Astrocyte (in vitro differentiated cells and primary cell): ENCODE results near the gene FAM131C. TPM values are rescaled to one million over a fixed set of nuclear protein-coding genes. Genes with fewer than 3 reads are reported as not detected.

Experiments used
- DNase-seq: peaks from one replicate; pipeline ENCODE4 v3.0.0-alpha.2; 2010; ENCODE audit warnings: low read depth
- FAIRE-seq: peaks from 2 replicates; lab custom pipeline; 2011; peaks lifted over from hg19 to GRCh38; lab: Jason Lieb, UNC
- H2AFZ ChIP-seq: 2 replicates; pipeline ENCODE4 v1.6.0; 2012; ENCODE audit warnings: low read depth, low read length, inconsistent platforms
- H3K27ac ChIP-seq: 2 replicates; pipeline ENCODE4 v1.5.1; 2011; ENCODE audit warnings: low read depth, low read length, inconsistent platforms
- H3K27me3 ChIP-seq: 2 replicates; pipeline ENCODE4 v1.6.0; 2011; ENCODE audit warnings: low read length, inconsistent platforms; ENCODE audit not compliant: insufficient read depth
- H3K36me3 ChIP-seq: 2 replicates; pipeline ENCODE4 v1.5.1; 2011; ENCODE audit warnings: low read length, inconsistent platforms; ENCODE audit not compliant: insufficient read depth
- H3K4me1 ChIP-seq: 2 replicates; pipeline ENCODE4 v1.5.1; 2011; ENCODE audit warnings: low read length, inconsistent platforms; ENCODE audit not compliant: insufficient read depth
- H3K4me2 ChIP-seq: 2 replicates; pipeline ENCODE4 v1.6.0; 2012; ENCODE audit warnings: low read length, inconsistent platforms
- H3K4me3 ChIP-seq: 2 replicates; pipeline ENCODE4 v1.5.1; 2011; ENCODE audit warnings: low read depth, mild to moderate bottlenecking, low read length, inconsistent platforms; ENCODE audit not compliant: insufficient read depth
- H3K79me2 ChIP-seq: 2 replicates; pipeline ENCODE4 v1.6.0; 2012; ENCODE audit warnings: mild to moderate bottlenecking, low read length, inconsistent platforms; ENCODE audit not compliant: insufficient read depth
- H3K9ac ChIP-seq: 2 replicates; pipeline ENCODE4 v1.6.0; 2012; ENCODE audit warnings: mild to moderate bottlenecking, low read length, inconsistent platforms
- H3K9me3 ChIP-seq: 2 replicates; pipeline ENCODE4 v1.5.1; 2012; ENCODE audit warnings: low read depth, mild to moderate bottlenecking, low read length, inconsistent platforms; ENCODE audit not compliant: insufficient read depth
- H4K20me1 ChIP-seq: 2 replicates; pipeline ENCODE4 v1.6.0; 2012; ENCODE audit warnings: low read length, inconsistent platforms; ENCODE audit not compliant: insufficient read depth
- H3K27ac Mint-ChIP-seq: one replicate; pipeline ENCODE4 v1.8.0; 2021; ENCODE audit warnings: mild to moderate bottlenecking, mixed read lengths; ENCODE audit not compliant: unreplicated experiment
- H3K27me3 Mint-ChIP-seq: one replicate; pipeline ENCODE4 v1.8.0; 2021; ENCODE audit warnings: low read depth, mixed read lengths; ENCODE audit not compliant: unreplicated experiment
- H3K36me3 Mint-ChIP-seq: one replicate; pipeline ENCODE4 v1.8.0; 2021; ENCODE audit warnings: low read depth, mixed read lengths; ENCODE audit not compliant: unreplicated experiment
- H3K4me1 Mint-ChIP-seq: one replicate; pipeline ENCODE4 v1.8.0; 2021; ENCODE audit warnings: low read depth, mixed read lengths; ENCODE audit not compliant: unreplicated experiment
- H3K4me3 Mint-ChIP-seq: one replicate; pipeline ENCODE4 v1.8.0; 2021; ENCODE audit warnings: mild to moderate bottlenecking, moderate library complexity, mixed read lengths; ENCODE audit not compliant: unreplicated experiment
- H3K9me3 Mint-ChIP-seq: one replicate; pipeline ENCODE4 v1.8.0; 2021; ENCODE audit warnings: mild to moderate bottlenecking, mixed read lengths; ENCODE audit not compliant: unreplicated experiment
- EZH2 ChIP-seq: IDR thresholded peaks from 2 replicates; pipeline ENCODE4 v1.6.1; 2012; ENCODE audit warnings: mild to moderate bottlenecking, low read length, inconsistent platforms; ENCODE audit not compliant: insufficient read depth
- total RNA-seq: library from RNA; stranded (reverse); gene quantifications from 2 replicates; pipeline ENCODE4 v1.2.1, GENCODE V29; 2021
- TF ChIP-seq, protein P1 (sequence below): IDR thresholded peaks from 2 replicates; pipeline ENCODE4 v1.5.1; 2011; ENCODE audit warnings: low read depth, mild to moderate bottlenecking, inconsistent platforms, low read length, moderate library complexity; ENCODE audit not compliant: insufficient read depth

FAM131C gene
- total RNA-seq, 1 donor from 2014 or later, result 0.11 TPM

DNA sequence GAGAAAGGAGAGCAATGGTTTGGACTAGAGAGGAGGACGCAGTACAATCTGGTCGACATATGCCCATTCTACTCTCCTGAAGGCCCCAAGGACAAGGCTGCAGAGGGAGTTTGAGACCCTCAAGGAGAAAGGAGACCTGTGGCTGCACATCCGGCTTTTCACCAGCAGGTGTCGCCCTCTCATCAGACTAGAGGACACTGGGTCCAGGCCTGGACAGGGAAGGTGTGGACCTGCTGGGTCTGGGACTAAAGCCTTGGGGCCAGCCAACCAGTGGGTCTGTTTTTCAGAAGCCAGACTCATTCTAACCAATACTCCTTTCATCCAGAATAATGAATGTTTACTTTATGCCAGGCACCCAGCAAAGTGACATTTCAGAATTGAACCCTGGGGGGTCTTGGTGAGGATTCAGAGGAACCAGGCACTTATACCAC, 64.4 kb downstream of the FAM131C start:
- H4K20me1 ChIP-seq, result no peaks in the 10 kb centered on the region
- no peak overlapping the region for H3K27ac ChIP-seq
- H3K27me3 ChIP-seq, result no peaks in the 10 kb centered on the region
- DNase-seq (peak; percentile 30), FAIRE-seq (no peak)
- Mint-ChIP-seq H3K4me3 (no peak overlapping the region), H3K27me3 (peaks cover 16% of the 10 kb centered on the region), H3K36me3 (no peaks in the 10 kb centered on the region), H3K27ac (no peak overlapping the region), H3K4me1 (peaks cover 10% of the 10 kb centered on the region), H3K9me3 (no peaks in the 10 kb centered on the region)
- no peaks in the 10 kb centered on the region for H3K9me3 ChIP-seq
- H3K4me3 ChIP-seq, result no peak overlapping the region
- H3K4me1 ChIP-seq, result peaks cover 18% of the 10 kb centered on the region
- H3K4me2 ChIP-seq, result no peak overlapping the region
- TF ChIP-seq, protein P1, sequence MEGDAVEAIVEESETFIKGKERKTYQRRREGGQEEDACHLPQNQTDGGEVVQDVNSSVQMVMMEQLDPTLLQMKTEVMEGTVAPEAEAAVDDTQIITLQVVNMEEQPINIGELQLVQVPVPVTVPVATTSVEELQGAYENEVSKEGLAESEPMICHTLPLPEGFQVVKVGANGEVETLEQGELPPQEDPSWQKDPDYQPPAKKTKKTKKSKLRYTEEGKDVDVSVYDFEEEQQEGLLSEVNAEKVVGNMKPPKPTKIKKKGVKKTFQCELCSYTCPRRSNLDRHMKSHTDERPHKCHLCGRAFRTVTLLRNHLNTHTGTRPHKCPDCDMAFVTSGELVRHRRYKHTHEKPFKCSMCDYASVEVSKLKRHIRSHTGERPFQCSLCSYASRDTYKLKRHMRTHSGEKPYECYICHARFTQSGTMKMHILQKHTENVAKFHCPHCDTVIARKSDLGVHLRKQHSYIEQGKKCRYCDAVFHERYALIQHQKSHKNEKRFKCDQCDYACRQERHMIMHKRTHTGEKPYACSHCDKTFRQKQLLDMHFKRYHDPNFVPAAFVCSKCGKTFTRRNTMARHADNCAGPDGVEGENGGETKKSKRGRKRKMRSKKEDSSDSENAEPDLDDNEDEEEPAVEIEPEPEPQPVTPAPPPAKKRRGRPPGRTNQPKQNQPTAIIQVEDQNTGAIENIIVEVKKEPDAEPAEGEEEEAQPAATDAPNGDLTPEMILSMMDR, result peak; percentile 98
- TF ChIP-seq EZH2, result no peak
- H3K9ac ChIP-seq, result no peak overlapping the region
- no peak overlapping the region for H2AFZ ChIP-seq
- no peaks in the 10 kb centered on the region for H3K79me2 ChIP-seq
- no peaks in the 10 kb centered on the region for H3K36me3 ChIP-seq

Other genes with a start within 250 kb of the FAM131C start
- gene SPEN, start 225.9 kb downstream of the FAM131C start, total RNA-seq, result 33.2 and 35.0 TPM in 2 replicates
- 28.1 and 28.8 TPM in 2 replicates for gene ZBTB17, start 97.5 kb downstream of the FAM131C start, total RNA-seq
- not detected in 2 replicates for gene SRARP, start 69.4 kb downstream of the FAM131C start, total RNA-seq
- gene HSPB7, start 55.6 kb downstream of the FAM131C start, total RNA-seq, result 0.45 and 0.55 TPM in 2 replicates
- 0.16 TPM in 1 of 2 replicates, not detected in the other for gene CLCNKA, start 51.6 kb downstream of the FAM131C start, total RNA-seq
- gene CLCNKB, start 29.9 kb downstream of the FAM131C start, total RNA-seq, result 0.36 and 0.64 TPM in 2 replicates
- gene EPHA2, start 82.4 kb upstream of the FAM131C start, total RNA-seq, result 117 and 140 TPM in 2 replicates
- gene ARHGEF19, start 139.0 kb upstream of the FAM131C start, total RNA-seq, result 5.7 and 7.4 TPM in 2 replicates
- 8.2 and 8.6 TPM in 2 replicates for gene CPLANE2, start 163.5 kb upstream of the FAM131C start, total RNA-seq